Measurements from ENCODE around the gene NUTF2.

- TF ChIP-seq CTCF (IDR thresholded peaks at IDR 0.05; ENCODE audit: low read depth, low read length, poor library complexity, severe bottlenecking) (no peak), EZH2phosphoT487 (IDR thresholded peaks at IDR 0.05; ENCODE audit: borderline replicate concordance, low read length) (no peak)
These were observed 24.2 kb upstream of the NUTF2 start for GRCh38 chr16:67822511-67822910.
